OCI-LY1 (cell line): ENCODE results near the gene NPAS3.

ENCODE experiments used
- H2AFZ ChIP-seq: fragments of 200-600 bp; sonication (generic), shearing (Covaris generic); 2 replicates; pipeline ENCODE4 v1.6.0; 2014; ENCODE audit warnings: antibody characterized with exemption, mild to moderate bottlenecking, low read length
- H3F3A ChIP-seq: fragments of 200-600 bp; sonication (generic), shearing (Covaris generic); 2 replicates; pipeline ENCODE4 v1.6.0; 2014; ENCODE audit warnings: mild to moderate bottlenecking, antibody characterized with exemption, low read length, moderate library complexity; ENCODE audit not compliant: insufficient read depth
- H3K27ac ChIP-seq: fragments of 200-600 bp; sonication (generic); 2 replicates; pipeline ENCODE4 v1.5.1; 2014; ENCODE audit warnings: low read length, mixed run types, mild to moderate bottlenecking, low read depth; ENCODE audit not compliant: poor library complexity, severe bottlenecking
- H3K27me3 ChIP-seq: fragments of 200-600 bp; sonication (generic); 2 replicates; pipeline ENCODE4 v1.6.0; 2014; ENCODE audit warnings: antibody characterized with exemption, mild to moderate bottlenecking, low read length, moderate library complexity; ENCODE audit not compliant: insufficient read depth
- H3K36me3 ChIP-seq: fragments of 200-600 bp; sonication (generic); 2 replicates; pipeline ENCODE4 v1.6.1; 2014; ENCODE audit warnings: mild to moderate bottlenecking, antibody characterized with exemption, low read length, moderate library complexity, mixed read lengths; ENCODE audit not compliant: insufficient read depth
- H3K4me1 ChIP-seq: fragments of 200-600 bp; sonication (generic); 2 replicates; pipeline ENCODE4 v1.5.1; 2014; ENCODE audit warnings: mild to moderate bottlenecking, low read length, moderate library complexity; ENCODE audit not compliant: insufficient read depth, severe bottlenecking
- H3K4me2 ChIP-seq: fragments of 200-600 bp; sonication (generic), shearing (Covaris generic); 2 replicates; pipeline ENCODE4 v1.6.1; 2014; ENCODE audit warnings: low read length
- H3K4me3 ChIP-seq: fragments of 200-600 bp; sonication (generic); 2 replicates; pipeline ENCODE4 v1.5.1; 2014; ENCODE audit warnings: low read length, low read depth, mild to moderate bottlenecking, mixed read lengths; ENCODE audit not compliant: poor library complexity, severe bottlenecking
- H3K79me2 ChIP-seq: fragments of 200-600 bp; shearing (Covaris generic); 2 replicates; pipeline ENCODE4 v1.6.1; 2016; ENCODE audit warnings: mixed run types, low read length, mixed read lengths; ENCODE audit not compliant: insufficient read depth
- H3K9ac ChIP-seq: fragments of 200-600 bp; sonication (generic), shearing (Covaris generic); 2 replicates; pipeline ENCODE4 v1.6.1; 2014; ENCODE audit warnings: mild to moderate bottlenecking, low read length, mixed read lengths
- H3K9me2 ChIP-seq: fragments of 200-600 bp; sonication (generic), shearing (Covaris generic); 2 replicates; pipeline ENCODE4 v1.6.1; 2014; ENCODE audit warnings: low read depth, mild to moderate bottlenecking, low read length, mixed read lengths
- H3K9me3 ChIP-seq: fragments of 200-600 bp; shearing (Covaris generic); 2 replicates; pipeline ENCODE4 v1.6.1; 2014; ENCODE audit warnings: low read length, mixed read lengths
- H4K20me1 ChIP-seq: fragments of 200-600 bp; sonication (generic), shearing (Covaris generic); 2 replicates; pipeline ENCODE4 v1.6.0; 2016; ENCODE audit warnings: mild to moderate bottlenecking, low read length; ENCODE audit not compliant: insufficient read depth
- CTCF ChIP-seq: fragments of 200-600 bp; sonication (generic), shearing (Covaris generic); IDR thresholded peaks from 2 replicates; pipeline ENCODE4 v1.5.1; 2017; ENCODE audit warnings: mild to moderate bottlenecking, antibody characterized with exemption, low read length, moderate library complexity, mixed read lengths
- EZH2 ChIP-seq: fragments of 200-600 bp; sonication (generic), shearing (Covaris generic); IDR thresholded peaks from 2 replicates; pipeline ENCODE4 v1.8.0; 2017; ENCODE audit warnings: borderline replicate concordance, mixed run types, mild to moderate bottlenecking, antibody characterized with exemption, low read length, moderate library complexity, mixed read lengths

NPAS3 gene

GRCh38 chr14:33307691-33308251 is 369.1 kb downstream of the NPAS3 start:
- TF ChIP-seq EZH2 = no peak
- no peak for TF ChIP-seq CTCF
- Histone ChIP-seq H3K4me3 (no peak overlapping the region), H3K27me3 (no peaks in the 10 kb centered on the region), H4K20me1 (no peaks in the 10 kb centered on the region), H3K4me1 (no peaks in the 10 kb centered on the region), H3K36me3 (no peaks in the 10 kb centered on the region), H2AFZ (no peak overlapping the region), H3K4me2 (no peak overlapping the region), H3K27ac (no peak overlapping the region), H3K9me2 (no peaks in the 10 kb centered on the region), H3F3A (no peaks in the 10 kb centered on the region), H3K9ac (no peak overlapping the region), H3K79me2 (no peaks in the 10 kb centered on the region), H3K9me3 (no peaks in the 10 kb centered on the region)

GRCh38 chr14:33309106-33309505 is 370.4 kb downstream of the NPAS3 start:
- H3K4me2 ChIP-seq = no peak overlapping the region
- H3K9me3 ChIP-seq = no peaks in the 10 kb centered on the region
- no peaks in the 10 kb centered on the region for H3K36me3 ChIP-seq
- H3K27me3 ChIP-seq = no peaks in the 10 kb centered on the region
- H3K27ac ChIP-seq = no peak overlapping the region
- no peak overlapping the region for H2AFZ ChIP-seq
- no peaks in the 10 kb centered on the region for H4K20me1 ChIP-seq
- no peaks in the 10 kb centered on the region for H3K79me2 ChIP-seq
- no peak overlapping the region for H3K9ac ChIP-seq
- H3F3A ChIP-seq = no peaks in the 10 kb centered on the region
- H3K9me2 ChIP-seq = no peaks in the 10 kb centered on the region
- TF ChIP-seq EZH2 (no peak), CTCF (no peak)
- no peaks in the 10 kb centered on the region for H3K4me1 ChIP-seq
- H3K4me3 ChIP-seq = no peak overlapping the region

GRCh38 chr14:33315217-33315616 is 376.5 kb downstream of the NPAS3 start:
- H3K27me3 ChIP-seq = no peaks in the 10 kb centered on the region
- H4K20me1 ChIP-seq = no peaks in the 10 kb centered on the region
- no peaks in the 10 kb centered on the region for H3K9me3 ChIP-seq
- no peak overlapping the region for H3K9ac ChIP-seq
- no peak overlapping the region for H2AFZ ChIP-seq
- H3K4me3 ChIP-seq = no peak overlapping the region
- no peaks in the 10 kb centered on the region for H3K9me2 ChIP-seq
- no peak overlapping the region for H3K27ac ChIP-seq
- no peaks in the 10 kb centered on the region for H3K36me3 ChIP-seq
- no peak overlapping the region for H3K4me2 ChIP-seq
- H3K79me2 ChIP-seq = no peaks in the 10 kb centered on the region
- H3K4me1 ChIP-seq = no peaks in the 10 kb centered on the region
- H3F3A ChIP-seq = no peaks in the 10 kb centered on the region
- no peak for TF ChIP-seq EZH2
- TF ChIP-seq CTCF = no peak
